Occipital lobe (tissue), 2 donors: ENCODE data around the gene SOX8. TPM values are rescaled to one million over a fixed set of nuclear protein-coding genes. Genes with fewer than 3 reads are reported as not detected.

ENCODE experiments used
- DNase-seq: peaks from one replicate; lab custom pipeline; 2025; lab: John Stamatoyannopoulos, UW
- total RNA-seq: library from RNA; depleted of rRNA; stranded (reverse); fragments of >200 nt; gene quantifications from one replicate; pipeline ENCODE4 v1.2.3, GENCODE V29; 2014

SOX8 gene
- total RNA-seq, 1 donor from 2014 or later, result 20.1 TPM

GRCh38 chr16:986411-986810 is 4.8 kb downstream of the SOX8 start:
- DNase-seq, result no peak

GRCh38 chr16:986925-987582 is 5.5 kb downstream of the SOX8 start:
- DNase-seq, result no peak

GRCh38 chr16:987906-988305 is 6.3 kb downstream of the SOX8 start:
- DNase-seq, result no peak

- no peak for DNase-seq
Measured at GRCh38 chr16:988471-989353, 7.1 kb downstream of the SOX8 start.

GRCh38 chr16:989354-989814 is 7.8 kb downstream of the SOX8 start:
- DNase-seq, result no peak

GRCh38 chr16:990516-991291 is 9.1 kb downstream of the SOX8 start:
- no peak for DNase-seq

- DNase-seq, result no peak
Measured at GRCh38 chr16:991345-991744, 9.8 kb downstream of the SOX8 start.

GRCh38 chr16:991773-992172 is 10.2 kb downstream of the SOX8 start:
- no peak for DNase-seq

- DNase-seq, result no peak
Measured at GRCh38 chr16:993731-994130, 12.2 kb downstream of the SOX8 start.

GRCh38 chr16:995087-995486 is 13.5 kb downstream of the SOX8 start:
- no peak for DNase-seq

- DNase-seq, result no peak
Measured at GRCh38 chr16:995783-996182, 14.2 kb downstream of the SOX8 start.

- no peak for DNase-seq
Measured at GRCh38 chr16:996681-997080, 15.1 kb downstream of the SOX8 start.

- DNase-seq, result peak; percentile 42
Measured at GRCh38 chr16:997440-998051, 16.0 kb downstream of the SOX8 start.

- no peak for DNase-seq
Measured at GRCh38 chr16:998211-998610, 16.6 kb downstream of the SOX8 start.

GRCh38 chr16:998615-999014 is 17.0 kb downstream of the SOX8 start:
- no peak for DNase-seq

- no peak for DNase-seq
Measured at GRCh38 chr16:999677-1000076, 18.1 kb downstream of the SOX8 start.

- DNase-seq, result no peak
Measured at GRCh38 chr16:1000608-1001007, 19.0 kb downstream of the SOX8 start.

- DNase-seq, result no peak
Measured at GRCh38 chr16:1001096-1001495, 19.5 kb downstream of the SOX8 start.

- DNase-seq, result no peak
Measured at GRCh38 chr16:1002399-1003166, 21.0 kb downstream of the SOX8 start.

GRCh38 chr16:1003391-1004347 is 22.1 kb downstream of the SOX8 start:
- DNase-seq, result no peak
